ENCODE results near the gene PFN3.

GRCh38 chr5:177353093-177353492 is 47.4 kb downstream of the PFN3 start:
- no peak for TF ChIP-seq CTCF (IDR thresholded peaks at IDR 0.05)
- TF ChIP-seq EZH2 (IDR thresholded peaks at IDR 0.05) = no peak
- TF ChIP-seq EZH2phosphoT487 (IDR thresholded peaks at IDR 0.05) = no peak
